HG02885 (cell line): ENCODE data around the gene ACACA.

Experiments used
- ATAC-seq: cut with Tn5 transposase; IDR thresholded peaks from one replicate; pipeline ENCODE4 v1.9.1; 2021; ENCODE audit warnings: mild to moderate bottlenecking; ENCODE audit not compliant: unreplicated experiment, poor library complexity

ACACA gene

DNA sequence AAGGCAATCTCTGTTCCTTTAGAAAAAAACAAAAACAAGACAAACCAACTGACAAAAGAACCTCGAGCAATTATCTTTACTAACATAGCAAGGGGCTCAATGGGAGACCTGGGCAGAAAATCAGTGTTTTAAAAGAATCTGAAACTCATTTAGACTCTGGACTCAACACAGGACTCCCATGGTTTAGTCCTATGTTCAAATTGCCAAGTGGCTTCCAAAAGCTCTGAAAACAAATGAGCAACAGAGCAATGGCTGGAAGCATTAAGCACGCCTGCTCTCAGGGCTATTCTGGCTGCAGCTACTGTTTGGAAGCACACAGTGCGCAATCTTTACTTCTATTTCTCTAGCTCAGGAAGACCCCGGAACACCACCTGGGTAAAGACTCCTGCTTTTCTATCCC, 295.9 kb downstream of the ACACA start:
- ATAC-seq, result no peak

DNA sequence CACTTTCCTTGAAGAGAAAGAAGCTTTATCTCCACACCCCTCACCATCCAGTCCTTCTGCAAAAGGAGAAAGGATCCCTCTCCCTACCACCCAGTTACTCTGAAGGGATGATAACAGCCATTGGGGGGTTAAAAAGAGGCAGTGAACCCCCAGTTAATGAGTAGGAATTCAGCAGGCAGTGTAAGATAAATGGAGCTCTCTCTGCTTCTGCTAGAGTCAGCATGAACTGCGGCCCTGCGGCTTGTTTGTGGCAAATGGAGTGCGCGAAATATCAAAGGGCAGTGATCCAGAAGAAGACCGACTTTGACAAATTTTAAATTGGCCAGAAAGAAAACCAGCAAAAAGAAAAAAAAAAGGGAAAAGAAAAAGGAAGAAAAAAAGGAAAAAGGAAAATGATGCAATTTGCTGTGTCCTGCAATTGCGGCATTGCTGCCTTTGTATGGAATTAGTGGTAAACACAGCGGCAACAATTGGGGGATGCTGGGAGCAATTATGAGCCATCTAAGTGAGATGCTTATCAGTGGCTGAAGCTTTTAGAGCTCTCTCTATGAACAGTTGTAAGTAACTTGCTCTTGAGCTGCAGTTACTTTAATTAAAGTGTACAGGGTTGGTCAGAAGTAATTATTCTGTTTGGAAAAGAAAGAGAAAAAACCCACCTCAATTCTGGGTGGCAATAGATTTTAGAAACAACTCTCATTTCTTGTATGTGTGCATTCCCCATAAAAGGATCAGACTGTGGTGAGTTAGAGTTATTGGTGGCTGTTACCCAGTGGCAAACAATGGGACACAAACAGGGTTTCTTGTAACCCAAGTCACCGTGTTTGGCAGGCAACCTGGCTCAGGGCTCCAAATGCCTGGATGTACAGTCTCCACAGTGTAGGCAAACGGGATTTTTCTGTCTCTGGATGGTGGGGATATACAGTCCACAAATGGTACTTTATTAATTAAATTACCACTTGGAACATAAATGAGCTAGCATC, 296.6 kb downstream of the ACACA start:
- no peak for ATAC-seq

- no peak for ATAC-seq
Measured at GRCh38 chr17:37109106-37109505, 297.5 kb downstream of the ACACA start.

DNA sequence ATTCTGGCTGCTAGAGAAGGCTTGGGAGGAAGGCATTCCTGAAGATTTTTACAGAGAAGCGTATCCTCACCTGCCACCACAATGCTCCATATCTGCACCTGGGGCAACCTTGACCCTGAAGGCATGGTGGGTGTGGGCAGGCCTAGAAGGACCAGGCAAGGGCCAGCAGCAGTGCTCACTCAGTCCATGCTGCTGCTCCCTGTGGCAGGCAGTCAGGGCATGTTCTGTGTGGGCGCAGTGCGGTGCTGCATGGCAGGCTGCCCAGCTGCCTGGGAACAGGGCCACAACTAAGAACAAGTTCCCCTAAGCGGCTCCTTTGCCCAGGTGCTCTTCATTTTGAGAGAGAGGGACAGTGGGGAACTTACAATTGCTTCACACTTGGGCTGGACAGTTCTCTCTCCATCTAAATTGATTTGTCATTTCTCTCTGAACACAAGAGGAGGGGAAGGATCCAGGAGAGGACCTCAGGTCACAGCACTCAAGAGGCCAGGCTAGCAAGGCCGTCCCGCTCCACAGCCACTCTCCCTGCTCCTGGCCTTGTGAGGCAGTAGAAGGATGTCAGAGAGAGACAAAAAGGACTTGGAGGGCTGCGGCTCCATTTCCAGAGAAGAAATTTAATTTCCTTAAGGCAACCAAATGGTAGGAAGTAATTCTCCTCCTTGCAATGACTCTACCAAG, 299.1 kb downstream of the ACACA start:
- no peak for ATAC-seq

DNA sequence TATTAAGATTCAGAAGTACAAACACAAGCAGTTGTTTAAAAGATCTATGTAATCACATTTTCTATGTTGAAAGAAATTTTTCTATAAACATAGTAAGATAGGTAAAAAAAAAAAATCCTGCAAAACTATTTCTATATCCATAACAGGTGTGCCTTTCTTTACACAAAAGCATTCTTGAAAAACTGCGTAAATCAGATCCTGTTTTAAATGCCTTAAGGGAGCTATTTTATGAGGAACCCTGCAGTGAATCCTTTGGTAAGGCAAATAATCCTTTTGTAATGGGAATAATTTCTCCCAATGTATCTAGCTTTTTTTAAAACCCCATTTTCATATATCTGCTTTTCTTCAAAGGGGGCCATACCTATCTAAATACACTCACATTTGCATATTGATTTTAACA, 300.6 kb downstream of the ACACA start:
- no peak for ATAC-seq

- ATAC-seq, result no peak
Measured at GRCh38 chr17:37103231-37103630, 303.4 kb downstream of the ACACA start.

- ATAC-seq, result no peak
Measured at GRCh38 chr17:37101306-37101705, 305.3 kb downstream of the ACACA start.

DNA sequence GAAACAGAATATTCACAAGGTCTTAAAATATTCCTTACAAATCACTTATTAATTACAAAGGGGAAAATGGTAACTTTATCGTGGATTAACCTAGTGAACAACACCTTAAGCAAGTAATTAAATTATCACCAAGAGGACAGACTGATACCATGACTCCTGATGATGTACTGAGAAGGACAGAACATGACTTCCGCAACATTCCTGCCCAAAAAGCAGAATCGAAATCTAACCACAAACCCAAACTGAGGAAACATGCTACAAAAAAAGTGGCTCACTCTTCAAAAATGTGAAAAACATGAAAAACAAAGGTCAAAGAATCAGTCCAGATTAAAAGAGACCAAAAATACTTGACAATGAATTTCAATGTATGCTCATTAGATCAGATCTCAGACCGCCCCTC, 306.4 kb downstream of the ACACA start:
- ATAC-seq, result no peak

- no peak for ATAC-seq
Measured at GRCh38 chr17:37098910-37099664, 307.5 kb downstream of the ACACA start.

DNA sequence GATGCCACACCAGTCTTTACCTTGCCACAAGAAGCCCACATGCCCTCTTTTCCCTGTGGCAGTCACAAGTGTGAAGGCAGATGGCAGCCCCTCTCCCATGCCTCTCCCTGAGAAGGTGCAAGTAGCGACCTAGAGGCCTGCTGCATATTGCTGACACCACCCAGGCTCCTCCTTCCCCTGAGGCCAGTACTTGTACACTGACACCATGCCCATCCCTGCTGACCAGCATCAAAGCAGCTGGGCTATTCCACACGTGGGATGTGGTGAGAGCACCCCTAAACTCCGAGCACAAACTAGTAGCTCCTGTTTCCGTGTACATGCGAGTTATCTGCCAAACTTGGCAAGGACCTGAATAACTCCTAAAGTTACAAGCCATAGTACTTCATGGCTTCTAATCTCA, 308.5 kb downstream of the ACACA start:
- ATAC-seq, result no peak

DNA sequence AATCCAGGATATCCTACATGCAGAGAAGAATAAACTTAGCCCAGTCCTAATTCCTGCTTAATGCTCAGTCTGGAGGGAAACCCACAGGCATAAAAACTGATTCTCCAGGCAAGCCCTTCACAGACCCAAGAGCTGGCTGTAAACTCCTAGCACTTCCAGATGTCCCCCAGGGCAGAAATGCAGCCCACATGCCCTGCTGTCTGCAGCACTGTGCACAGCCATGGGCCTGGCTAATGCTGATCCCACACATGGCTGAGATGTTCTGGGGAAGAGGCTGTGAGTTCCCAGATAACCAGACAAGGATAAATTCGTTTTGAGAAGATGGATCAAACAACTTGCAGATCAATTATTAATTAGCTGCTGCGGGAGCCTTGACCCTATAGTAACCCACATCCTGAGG, 309.5 kb downstream of the ACACA start:
- no peak for ATAC-seq

DNA sequence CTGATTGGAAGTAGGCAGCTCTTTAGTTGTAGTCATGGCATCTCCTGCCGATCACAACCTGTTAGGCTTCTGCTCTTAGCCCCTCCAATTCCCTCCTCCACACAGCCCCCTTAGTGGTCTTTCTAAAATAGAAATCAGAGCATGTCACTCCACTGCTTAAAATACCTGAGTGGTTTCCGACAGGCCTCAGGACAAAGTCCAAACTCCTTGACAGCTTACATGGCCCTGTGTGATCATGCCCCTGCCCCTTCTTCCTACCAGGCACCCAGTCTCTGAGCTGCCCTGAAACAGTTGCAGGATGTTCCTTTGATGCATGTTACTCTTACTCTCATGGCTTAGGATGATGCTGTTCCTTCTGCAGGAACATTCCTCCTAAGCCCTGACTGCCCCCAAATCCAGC, 310.6 kb downstream of the ACACA start:
- ATAC-seq, result no peak

- no peak for ATAC-seq
Measured at GRCh38 chr17:37094391-37094790, 312.2 kb downstream of the ACACA start.

GRCh38 chr17:37092701-37093100, 313.9 kb downstream of the ACACA start:
- no peak for ATAC-seq

DNA sequence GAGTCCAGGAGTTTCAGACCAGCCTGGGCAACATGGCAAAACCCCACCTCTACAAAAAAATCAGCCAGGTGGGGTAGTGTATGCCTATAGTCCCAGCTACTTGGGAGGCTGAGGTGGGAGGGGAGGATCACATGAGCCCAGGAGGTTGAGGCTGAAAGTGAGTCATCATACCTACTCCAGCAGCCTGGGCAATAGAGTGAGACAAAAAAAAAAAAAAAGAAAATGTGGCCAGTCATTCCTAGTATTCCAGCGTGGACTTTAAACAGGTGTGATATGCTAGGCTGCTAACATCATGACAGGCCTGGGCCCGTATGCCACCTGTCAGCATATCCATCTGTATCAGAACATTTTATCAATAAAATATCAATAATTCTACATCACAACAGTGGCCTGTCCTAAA, 314.6 kb downstream of the ACACA start:
- no peak for ATAC-seq

- ATAC-seq, result no peak
Measured at GRCh38 chr17:37090941-37091340, 315.7 kb downstream of the ACACA start.

DNA sequence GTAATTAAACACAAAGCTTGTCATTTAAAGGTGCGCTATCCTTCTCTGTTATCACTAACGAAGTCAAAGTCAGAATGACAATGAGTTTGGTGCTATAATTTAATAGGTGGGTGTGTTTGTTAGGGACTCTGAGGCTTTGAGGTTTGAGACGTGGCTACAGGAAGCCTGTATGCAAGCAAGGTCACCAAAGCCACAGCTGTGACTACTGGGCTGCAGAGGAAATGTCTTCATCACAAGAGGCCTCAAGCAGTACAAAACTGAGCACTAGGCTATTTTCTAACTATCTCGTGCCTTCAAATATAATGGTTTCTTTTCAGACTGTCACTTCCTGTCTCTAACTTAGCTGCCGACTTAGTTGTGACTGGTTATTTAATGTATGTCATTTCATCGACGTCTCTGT, 316.7 kb downstream of the ACACA start:
- ATAC-seq, result peak; percentile 68

DNA sequence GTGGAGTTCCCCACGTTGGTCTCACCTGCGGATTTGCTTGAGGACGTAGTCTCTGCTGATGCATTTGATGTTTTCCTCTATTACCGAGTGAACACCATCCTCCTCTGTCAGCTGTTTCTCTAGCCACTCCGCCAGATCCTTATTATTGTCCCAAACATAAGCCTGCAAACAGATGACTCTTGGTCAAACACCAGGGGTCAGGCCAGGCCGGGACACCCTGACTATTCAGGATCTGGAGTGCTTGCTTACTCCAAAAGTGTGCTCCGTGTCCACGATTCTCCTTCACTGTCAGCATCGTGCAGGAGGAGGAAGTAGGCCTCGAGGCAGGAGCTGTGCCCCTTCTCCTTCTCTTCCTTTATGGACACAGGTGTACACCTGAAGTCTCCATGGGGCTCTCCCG, 317.7 kb downstream of the ACACA start:
- no peak for ATAC-seq

DNA sequence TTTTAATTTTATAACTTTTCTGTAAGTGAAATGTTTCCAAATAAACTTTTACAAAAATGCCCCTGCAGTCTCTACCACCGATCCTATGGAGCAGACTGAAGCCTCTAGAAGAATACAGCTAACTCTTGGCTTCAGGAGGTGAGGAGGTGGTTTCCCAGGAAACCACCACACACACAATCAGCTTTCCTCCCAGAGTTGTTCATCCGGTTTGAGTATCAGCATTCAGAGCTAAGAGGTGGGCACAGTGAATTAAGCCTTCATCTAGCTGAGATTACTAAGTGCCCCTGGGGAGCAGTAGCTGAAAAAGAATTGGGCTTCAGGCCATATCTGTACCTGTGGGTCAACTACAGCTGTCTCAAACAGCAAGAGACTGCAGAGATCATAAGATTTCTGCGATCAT, 318.2 kb downstream of the ACACA start:
- no peak for ATAC-seq

- ATAC-seq, result no peak
Measured at GRCh38 chr17:37087683-37088082, 319.0 kb downstream of the ACACA start.

DNA sequence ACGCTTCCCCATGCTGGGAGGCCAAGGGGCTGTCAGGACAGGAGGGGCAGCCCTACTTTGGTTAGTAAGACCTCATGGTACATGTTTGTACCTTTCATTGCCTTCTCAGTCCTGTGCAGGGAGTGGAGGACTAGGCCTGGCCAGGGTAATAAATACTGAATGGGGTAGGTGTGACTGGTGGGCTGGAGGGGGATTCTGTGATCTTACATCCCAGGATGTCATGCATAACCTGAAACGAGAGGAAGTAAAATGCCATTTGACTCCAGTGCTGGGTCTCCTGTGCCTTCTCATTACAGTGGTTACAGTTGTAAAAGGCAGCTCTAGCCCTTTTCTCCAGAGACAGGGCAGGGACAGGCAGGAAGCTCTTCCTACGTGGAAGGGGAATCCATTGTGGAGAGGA, 319.7 kb downstream of the ACACA start:
- no peak for ATAC-seq
